Panc1 (cell line): ENCODE results near the gene COL23A1. TPM values are rescaled to one million over a fixed set of nuclear protein-coding genes. Genes with fewer than 3 reads are reported as not detected.

Experiments used
- ATAC-seq: fragments of 200-7000 bp; cut with Tn5 transposase; 2 replicates; pipeline ENCODE4 v1.9.1; 2020; ENCODE audit warnings: mild to moderate bottlenecking, moderate library complexity
- BruUV-seq: library from RNA; stranded (reverse); fragments of 400-500 nt; replicated peaks from 2 replicates; lab custom pipeline; 2021; lab: Mats Ljungman, UMichigan
- CTCF ChIA-PET: fragments of 300-600 bp; sonication (Branson Sonifier 250); formaldehyde crosslinking; loops from one replicate; lab custom pipeline; 2022; ENCODE audit warnings: antibody characterized with exemption; lab: Charles Lee
- POLR2A ChIA-PET: fragments of 300-600 bp; sonication (Branson Sonifier 250); formaldehyde crosslinking; loops from one replicate; lab custom pipeline; 2022; ENCODE audit warnings: antibody characterized with exemption; lab: Charles Lee
- DNase-seq: peaks from one replicate; pipeline ENCODE4 v3.0.0-alpha.2; 2010; ENCODE audit warnings: low read depth, low spot score
- H3K27ac ChIP-seq: 2 replicates; pipeline ENCODE4 v1.5.1; 2011; ENCODE audit warnings: mild to moderate bottlenecking, low read length, inconsistent platforms
- H3K27me3 ChIP-seq: fragments of 200-500 bp; sonication (Bioruptor generic); 2 replicates; pipeline ENCODE4 v1.6.0; 2014; ENCODE audit warnings: low read length, inconsistent platforms; ENCODE audit not compliant: control insufficient read depth, insufficient read depth
- H3K36me3 ChIP-seq: fragments of 200-500 bp; sonication (Bioruptor generic); 2 replicates; pipeline ENCODE4 v1.5.1; 2014; ENCODE audit warnings: inconsistent platforms, mild to moderate bottlenecking, low read length, moderate library complexity; ENCODE audit not compliant: control insufficient read depth, insufficient read depth
- H3K4me1 ChIP-seq: 2 replicates; pipeline ENCODE4 v1.5.1; 2011; ENCODE audit warnings: inconsistent platforms, mild to moderate bottlenecking, low read length, moderate library complexity; ENCODE audit not compliant: control insufficient read depth, insufficient read depth
- H3K4me3 ChIP-seq, 2 experiments: 2 replicates each; pipeline ENCODE4 v1.5.1; 2011 to 2012; ENCODE audit warnings: low read depth in 2 of 2, low read length in 2 of 2, mild to moderate bottlenecking in 2 of 2, inconsistent platforms in 1 of 2, moderate library complexity in 1 of 2
- H3K9me3 ChIP-seq: fragments of 200-500 bp; sonication (Bioruptor generic); 2 replicates; pipeline ENCODE4 v1.5.1; 2014; ENCODE audit warnings: low read depth, mild to moderate bottlenecking, inconsistent platforms, low read length, moderate library complexity; ENCODE audit not compliant: control insufficient read depth, insufficient read depth
- CTCF ChIP-seq: fragments of 450-650 bp; IDR thresholded peaks from 2 replicates; pipeline ENCODE4 v1.5.1; 2017; ENCODE audit warnings: mild to moderate bottlenecking
- POLR2AphosphoS5 ChIP-seq: IDR thresholded peaks from 2 replicates; pipeline ENCODE4 v1.6.1; 2012; ENCODE audit warnings: mild to moderate bottlenecking, low read depth, low read length, moderate library complexity
- REST ChIP-seq, 2 experiments: IDR thresholded peaks; 2 replicates each; pipeline ENCODE4 v1.6.1; 2011 to 2012; ENCODE audit warnings: low read depth in 2 of 2, control low read depth in 1 of 2, low read length in 1 of 2, mild to moderate bottlenecking in 1 of 2, moderate library complexity in 1 of 2; ENCODE audit not compliant: insufficient read depth in 1 of 2
- SIN3A ChIP-seq: IDR thresholded peaks from 2 replicates; pipeline ENCODE4 v1.6.1; 2012; ENCODE audit warnings: low read depth, mild to moderate bottlenecking, low read length, moderate library complexity, borderline replicate concordance; ENCODE audit not compliant: insufficient read depth
- TCF7L2 ChIP-seq: IDR thresholded peaks from 2 replicates; pipeline ENCODE4 v1.6.1; 2011; ENCODE audit warnings: mild to moderate bottlenecking, low read depth, low read length, inconsistent platforms
- in situ Hi-C: cut with HindIII; loops from 2 replicates; pipeline ENCODE4 v1.10.0; 2016; ENCODE audit warnings: low sequenced_read_pairs, low pct_unique_long_range_greater_than_20kb
- intact Hi-C: fragments of 100-400 bp; cut with micrococcal nuclease; formaldehyde crosslinking; loops from one replicate; pipeline ENCODE4 v1.10.0; 2022; ENCODE audit not compliant: unreplicated experiment
- total RNA-seq: library from RNA; stranded (reverse); gene quantifications from one replicate; pipeline ENCODE4 v1.2.1, GENCODE V29; 2021; ENCODE audit not compliant: unreplicated experiment

The COL23A1 gene
- total RNA-seq, 1 experiment from 2014 or later, result 0.05 TPM

- no TSS peak for BruUV-seq
- no peaks in the 10 kb centered on the region for H3K36me3 ChIP-seq
- CTCF ChIA-PET, result no interaction called here
- no peaks in the 10 kb centered on the region for H3K27me3 ChIP-seq
- H3K4me3 ChIP-seq, result no peak overlapping the region
- TF ChIP-seq REST (IDR thresholded peaks at IDR 0.05; ENCODE audit: insufficient read depth in 1 of 2, low read depth in 2 of 2, low read length in 1 of 2) (no peak), SIN3A (no peak), TCF7L2 (no peak), POLR2AphosphoS5 (no peak), CTCF (no peak)
- H3K27ac ChIP-seq, result no peak overlapping the region
- ATAC-seq, result no peak
- intact Hi-C loops, result no loop called here
- DNase-seq, result no peak
- in situ Hi-C loops, result no loop called here
- POLR2A ChIA-PET, result no interaction called here
- no peaks in the 10 kb centered on the region; the same call in 1 of the 2 replicates for H3K9me3 ChIP-seq
- H3K4me1 ChIP-seq, result no peaks in the 10 kb centered on the region
These were observed 84.4 kb downstream of the COL23A1 start for GRCh38 chr5:178505639-178506407.

DNA sequence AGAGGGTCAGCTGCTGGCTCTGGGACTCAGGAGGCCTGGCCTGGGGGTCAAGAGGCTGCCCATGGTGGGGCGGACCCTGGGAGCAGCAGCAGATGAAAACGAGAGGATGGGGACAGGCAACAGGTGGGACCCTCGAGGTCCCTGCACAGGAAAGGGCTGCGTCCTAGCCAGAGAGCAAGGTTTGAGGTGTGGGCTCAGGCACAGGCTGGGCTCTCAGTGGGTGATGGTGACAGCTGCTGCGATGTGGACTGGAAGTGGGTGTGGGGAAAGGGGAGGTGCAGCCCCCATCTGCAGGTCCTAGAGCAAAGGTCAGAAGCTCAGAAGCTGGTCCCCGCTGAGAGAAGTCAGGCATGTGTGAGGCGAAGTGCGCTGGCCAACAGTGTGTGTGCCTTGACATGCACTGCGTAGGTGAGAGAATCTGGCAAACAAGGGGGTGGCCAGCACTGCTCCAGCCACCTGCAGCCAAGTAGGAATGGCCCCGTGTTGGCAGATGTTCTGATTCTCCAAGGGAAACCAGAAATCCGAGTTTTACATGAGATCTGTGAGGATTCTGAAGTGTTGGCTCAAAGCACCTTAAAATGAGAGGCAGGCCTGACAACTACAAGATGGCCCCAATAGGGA is 85.7 kb downstream of the COL23A1 start:
- in situ Hi-C loops, result no loop called here
- BruUV-seq, result no TSS peak

More for the DNA sequence above, 85.7 kb downstream of the COL23A1 start:
- ChIA-PET POLR2A (no interaction called here), CTCF (no interaction called here)
- Histone ChIP-seq H3K27me3 (no peaks in the 10 kb centered on the region), H3K4me3 (no peak overlapping the region), H3K4me1 (no peaks in the 10 kb centered on the region), H3K36me3 (no peaks in the 10 kb centered on the region), H3K27ac (no peak overlapping the region), H3K9me3 (no peaks in the 10 kb centered on the region; the same call in 1 of the 2 replicates)
- DNase-seq, result no peak
- ATAC-seq, result no peak
- no peak for TF ChIP-seq REST (IDR thresholded peaks at IDR 0.05; ENCODE audit: insufficient read depth in 1 of 2, low read depth in 2 of 2, low read length in 1 of 2)
- no peak for TF ChIP-seq POLR2AphosphoS5
- TF ChIP-seq TCF7L2, result no peak
- no peak for TF ChIP-seq CTCF
- TF ChIP-seq SIN3A, result no peak
- intact Hi-C loops, result no loop called here
